Activated B cell treated with CpG ODN at 0.5 μM for 24 hours (primary cell): ENCODE results near the gene OLFML2B. TPM values are rescaled to one million over a fixed set of nuclear protein-coding genes. Genes with fewer than 3 reads are reported as not detected.

Source experiments
- ATAC-seq: fragments of 200-7000 bp; cut with Tn5 transposase; one replicate; pipeline ENCODE4 v1.10.0; 2021; ENCODE audit warnings: low read depth, mild to moderate bottlenecking, moderate library complexity
- CTCF ChIA-PET: fragments of 350-600 bp; sonication (Branson Sonifier 250); formaldehyde crosslinking; loops from one replicate; lab custom pipeline; 2021; ENCODE audit warnings: antibody characterized with exemption; lab: Charles Lee
- POLR2A ChIA-PET: fragments of 350-600 bp; sonication (Branson Sonifier 250); formaldehyde crosslinking; loops from one replicate; lab custom pipeline; 2021; ENCODE audit warnings: antibody characterized with exemption; lab: Charles Lee
- DNase-seq: peaks from one replicate; pipeline ENCODE4 v3.0.0; 2022
- H3K27ac Mint-ChIP-seq: one replicate; pipeline ENCODE4 v1.8.0; 2020; ENCODE audit warnings: mixed read lengths
- H3K27me3 Mint-ChIP-seq: one replicate; pipeline ENCODE4 v1.8.0; 2021; ENCODE audit warnings: mixed read lengths
- H3K36me3 Mint-ChIP-seq: one replicate; pipeline ENCODE4 v1.8.0; 2021; ENCODE audit warnings: low read depth, mixed read lengths
- H3K4me1 Mint-ChIP-seq: one replicate; pipeline ENCODE4 v1.8.0; 2021; ENCODE audit warnings: mixed read lengths
- H3K4me3 Mint-ChIP-seq: one replicate; pipeline ENCODE4 v1.8.0; 2020; ENCODE audit warnings: mild to moderate bottlenecking, mixed read lengths
- H3K9me3 Mint-ChIP-seq: one replicate; pipeline ENCODE4 v1.8.0; 2020; ENCODE audit warnings: mixed read lengths
- intact Hi-C: fragments of 100-400 bp; cut with micrococcal nuclease; formaldehyde crosslinking; loops from one replicate; pipeline ENCODE4 v1.15.1; 2024
- total RNA-seq: library from RNA; stranded (reverse); gene quantifications from 2 replicates; pipeline ENCODE4 v1.2.3, GENCODE V29; 2022
- TF ChIP-seq, protein P1 (sequence below): fragments of 200-600 bp; IDR thresholded peaks from one replicate; pipeline ENCODE4 v1.8.0; 2022; ENCODE audit warnings: antibody characterized with exemption, mild to moderate bottlenecking

Gene OLFML2B
- total RNA-seq, 1 donor from 2014 or later: not detected

GRCh38 chr1:162000053-162000420, 23.6 kb downstream of the OLFML2B start:
- Mint-ChIP-seq H3K9me3 (no peaks in the 10 kb centered on the region), H3K4me3 (no peak overlapping the region), H3K36me3 (no peaks in the 10 kb centered on the region), H3K4me1 (no peaks in the 10 kb centered on the region), H3K27me3 (peaks cover 18% of the 10 kb centered on the region), H3K27ac (no peak overlapping the region)
- intact Hi-C loops: no loop called here
- ChIA-PET CTCF (no interaction called here), POLR2A (no interaction called here)
- DNase-seq (no peak), ATAC-seq (no peak)
- TF ChIP-seq, protein P1, sequence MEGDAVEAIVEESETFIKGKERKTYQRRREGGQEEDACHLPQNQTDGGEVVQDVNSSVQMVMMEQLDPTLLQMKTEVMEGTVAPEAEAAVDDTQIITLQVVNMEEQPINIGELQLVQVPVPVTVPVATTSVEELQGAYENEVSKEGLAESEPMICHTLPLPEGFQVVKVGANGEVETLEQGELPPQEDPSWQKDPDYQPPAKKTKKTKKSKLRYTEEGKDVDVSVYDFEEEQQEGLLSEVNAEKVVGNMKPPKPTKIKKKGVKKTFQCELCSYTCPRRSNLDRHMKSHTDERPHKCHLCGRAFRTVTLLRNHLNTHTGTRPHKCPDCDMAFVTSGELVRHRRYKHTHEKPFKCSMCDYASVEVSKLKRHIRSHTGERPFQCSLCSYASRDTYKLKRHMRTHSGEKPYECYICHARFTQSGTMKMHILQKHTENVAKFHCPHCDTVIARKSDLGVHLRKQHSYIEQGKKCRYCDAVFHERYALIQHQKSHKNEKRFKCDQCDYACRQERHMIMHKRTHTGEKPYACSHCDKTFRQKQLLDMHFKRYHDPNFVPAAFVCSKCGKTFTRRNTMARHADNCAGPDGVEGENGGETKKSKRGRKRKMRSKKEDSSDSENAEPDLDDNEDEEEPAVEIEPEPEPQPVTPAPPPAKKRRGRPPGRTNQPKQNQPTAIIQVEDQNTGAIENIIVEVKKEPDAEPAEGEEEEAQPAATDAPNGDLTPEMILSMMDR: no peak

- CTCF ChIA-PET: no interaction called here
- ATAC-seq (no peak), DNase-seq (no peak)
- Mint-ChIP-seq H3K4me3 (no peak overlapping the region), H3K27me3 (peaks cover 13% of the 10 kb centered on the region), H3K9me3 (no peaks in the 10 kb centered on the region), H3K36me3 (no peaks in the 10 kb centered on the region), H3K27ac (no peak overlapping the region), H3K4me1 (no peaks in the 10 kb centered on the region)
- intact Hi-C loops: no loop called here
- POLR2A ChIA-PET: no interaction called here
- TF ChIP-seq, protein P1: no peak
Measured at GRCh38 chr1:161999301-162000052, 24.2 kb downstream of the OLFML2B start.

GRCh38 chr1:161998811-161999210, 24.9 kb downstream of the OLFML2B start:
- TF ChIP-seq, protein P1: no peak
- Mint-ChIP-seq H3K4me1 (no peaks in the 10 kb centered on the region), H3K27ac (no peak overlapping the region), H3K4me3 (no peak overlapping the region), H3K36me3 (no peaks in the 10 kb centered on the region), H3K9me3 (no peaks in the 10 kb centered on the region), H3K27me3 (peaks cover 11% of the 10 kb centered on the region)
- ChIA-PET POLR2A (no interaction called here), CTCF (no interaction called here)
- intact Hi-C loops: no loop called here
- ATAC-seq (no peak), DNase-seq (no peak)

DNA sequence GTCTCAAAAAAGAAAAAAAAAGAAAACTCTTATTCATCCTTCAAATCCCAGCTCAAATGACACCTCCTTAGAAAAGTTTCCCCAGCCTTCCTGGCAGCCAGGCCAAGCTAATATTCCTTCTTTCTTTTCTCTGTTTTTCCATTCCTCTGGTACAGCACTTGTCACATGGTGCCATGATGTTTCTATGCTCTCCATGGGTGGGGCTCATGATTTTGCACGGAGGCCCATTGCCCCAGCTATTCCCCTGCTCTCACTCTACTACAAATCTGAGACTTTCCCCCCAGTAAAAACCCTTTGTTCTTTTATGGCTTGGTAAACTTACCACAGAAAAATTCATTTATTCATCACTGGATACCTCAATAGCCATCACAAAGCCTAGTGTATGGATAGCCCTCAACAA, 26.5 kb downstream of the OLFML2B start:
- no peak overlapping the region for H3K27ac Mint-ChIP-seq
- intact Hi-C loops: no loop called here
- ATAC-seq: no peak
- no peak for DNase-seq
- no peaks in the 10 kb centered on the region for H3K36me3 Mint-ChIP-seq
- peaks cover 5% of the 10 kb centered on the region for H3K27me3 Mint-ChIP-seq
- ChIA-PET CTCF (no interaction called here), POLR2A (no interaction called here)
- no peak overlapping the region for H3K4me3 Mint-ChIP-seq
- H3K4me1 Mint-ChIP-seq: no peaks in the 10 kb centered on the region
- no peaks in the 10 kb centered on the region for H3K9me3 Mint-ChIP-seq
- TF ChIP-seq, protein P1: no peak

- Mint-ChIP-seq H3K9me3 (peaks cover 3% of the 10 kb centered on the region), H3K27ac (no peak overlapping the region), H3K27me3 (peaks cover 6% of the 10 kb centered on the region), H3K36me3 (no peaks in the 10 kb centered on the region), H3K4me3 (no peak overlapping the region), H3K4me1 (no peaks in the 10 kb centered on the region)
- TF ChIP-seq, protein P1: no peak
- CTCF ChIA-PET: no interaction called here
- intact Hi-C loops: no loop called here
- ATAC-seq (no peak), DNase-seq (no peak)
- POLR2A ChIA-PET: no interaction called here
Measured at GRCh38 chr1:161994175-161994668, 29.4 kb downstream of the OLFML2B start.
